Panc1 (cell line): ENCODE data around the gene ONECUT1.

Experiments used
- POLR2AphosphoS5 ChIP-seq: IDR thresholded peaks from 2 replicates; pipeline ENCODE4 v1.6.1; 2012; ENCODE audit warnings: mild to moderate bottlenecking, low read depth, low read length, moderate library complexity
- REST ChIP-seq, 2 experiments: IDR thresholded peaks; 2 replicates each; pipeline ENCODE4 v1.6.1; 2011 to 2012; ENCODE audit warnings: low read depth in 2 of 2, control low read depth in 1 of 2, low read length in 1 of 2, mild to moderate bottlenecking in 1 of 2, moderate library complexity in 1 of 2; ENCODE audit not compliant: insufficient read depth in 1 of 2
- TF ChIP-seq, protein P1 (sequence below): fragments of 450-650 bp; IDR thresholded peaks from 2 replicates; pipeline ENCODE4 v1.5.1; 2017; ENCODE audit warnings: mild to moderate bottlenecking

- TF ChIP-seq POLR2AphosphoS5 (no peak), REST (IDR thresholded peaks at IDR 0.05; ENCODE audit: insufficient read depth in 1 of 2, low read depth in 2 of 2, low read length in 1 of 2) (no peak)
- TF ChIP-seq, protein P1, sequence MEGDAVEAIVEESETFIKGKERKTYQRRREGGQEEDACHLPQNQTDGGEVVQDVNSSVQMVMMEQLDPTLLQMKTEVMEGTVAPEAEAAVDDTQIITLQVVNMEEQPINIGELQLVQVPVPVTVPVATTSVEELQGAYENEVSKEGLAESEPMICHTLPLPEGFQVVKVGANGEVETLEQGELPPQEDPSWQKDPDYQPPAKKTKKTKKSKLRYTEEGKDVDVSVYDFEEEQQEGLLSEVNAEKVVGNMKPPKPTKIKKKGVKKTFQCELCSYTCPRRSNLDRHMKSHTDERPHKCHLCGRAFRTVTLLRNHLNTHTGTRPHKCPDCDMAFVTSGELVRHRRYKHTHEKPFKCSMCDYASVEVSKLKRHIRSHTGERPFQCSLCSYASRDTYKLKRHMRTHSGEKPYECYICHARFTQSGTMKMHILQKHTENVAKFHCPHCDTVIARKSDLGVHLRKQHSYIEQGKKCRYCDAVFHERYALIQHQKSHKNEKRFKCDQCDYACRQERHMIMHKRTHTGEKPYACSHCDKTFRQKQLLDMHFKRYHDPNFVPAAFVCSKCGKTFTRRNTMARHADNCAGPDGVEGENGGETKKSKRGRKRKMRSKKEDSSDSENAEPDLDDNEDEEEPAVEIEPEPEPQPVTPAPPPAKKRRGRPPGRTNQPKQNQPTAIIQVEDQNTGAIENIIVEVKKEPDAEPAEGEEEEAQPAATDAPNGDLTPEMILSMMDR, result no peak
These were observed 7.6 kb downstream of the ONECUT1 start for GRCh38 chr15:52782514-52782913.
